ENCODE results near the gene PSMD6. TPM values are rescaled to one million over a fixed set of nuclear protein-coding genes. Genes with fewer than 3 reads are reported as not detected.

Gene PSMD6
- total and polyA plus RNA-seq, 9 of the 15 experiments (the other 6 are each of a cell fraction or from before 2014, with no cell fraction given): 78.2 to 133 (median 113) TPM

GRCh38 chr3:64042952-64043351 lies 19.7 kb upstream of the PSMD6 start:
- ChIA-PET POLR2A (no interaction called here), CTCF (ENCODE audit: low intra/inter-chr PET ratio) (no interaction called here)
- H2AFZ ChIP-seq (ENCODE audit: low read depth, low read length): no peak overlapping the region
- ATAC-seq (no peak), FAIRE-seq (no peak), DNase-seq (ENCODE audit: extremely low read depth in 1 of 4, low spot score in 3 of 4) (no peak)
- H3K4me2 ChIP-seq (ENCODE audit: insufficient read depth, low read length): no peak overlapping the region
- no peaks in the 10 kb centered on the region for H3K9me3 ChIP-seq (replicated peaks; ENCODE audit: control insufficient read depth, insufficient read depth, low read depth, low read length)
- in situ Hi-C loops (cut with MboI): no loop called here
- no peaks in the 10 kb centered on the region for H3K79me2 ChIP-seq (ENCODE audit: control insufficient read depth, insufficient read depth, low read length)
- no peak overlapping the region for H3K9ac ChIP-seq (ENCODE audit: insufficient read depth in 1 of 2, low read depth in 2 of 2, low read length in 2 of 2)
- BruUV-seq (replicated peaks): no TSS peak
- WGBS (ENCODE audit: insufficient coverage, low coverage, missing lambda C conversion rate): 0% methylated on average over 1 of the region's 1 CpG
- H3K4me1 ChIP-seq (replicated peaks in 1 of 2; ENCODE audit: control insufficient read depth in 2 of 2, insufficient read depth in 2 of 2, low read length in 2 of 2): no peaks in the 10 kb centered on the region; a peak in 1 of 5 replicates
- intact Hi-C loops (cut with micrococcal nuclease): no loop called here
- peaks cover 0 to 6% of the 10 kb centered on the region in 2 experiments; a peak in 1 of 5 replicates for H3K27me3 ChIP-seq (ENCODE audit: control insufficient read depth in 2 of 2, insufficient read depth in 2 of 2, low read length in 2 of 2)
- H3K36me3 ChIP-seq (ENCODE audit: control insufficient read depth, insufficient read depth, low read length): no peaks in the 10 kb centered on the region
- H3K27ac ChIP-seq (ENCODE audit: extremely low read depth, low read depth, low read length): no peak overlapping the region
- TF ChIP-seq, protein P1, sequence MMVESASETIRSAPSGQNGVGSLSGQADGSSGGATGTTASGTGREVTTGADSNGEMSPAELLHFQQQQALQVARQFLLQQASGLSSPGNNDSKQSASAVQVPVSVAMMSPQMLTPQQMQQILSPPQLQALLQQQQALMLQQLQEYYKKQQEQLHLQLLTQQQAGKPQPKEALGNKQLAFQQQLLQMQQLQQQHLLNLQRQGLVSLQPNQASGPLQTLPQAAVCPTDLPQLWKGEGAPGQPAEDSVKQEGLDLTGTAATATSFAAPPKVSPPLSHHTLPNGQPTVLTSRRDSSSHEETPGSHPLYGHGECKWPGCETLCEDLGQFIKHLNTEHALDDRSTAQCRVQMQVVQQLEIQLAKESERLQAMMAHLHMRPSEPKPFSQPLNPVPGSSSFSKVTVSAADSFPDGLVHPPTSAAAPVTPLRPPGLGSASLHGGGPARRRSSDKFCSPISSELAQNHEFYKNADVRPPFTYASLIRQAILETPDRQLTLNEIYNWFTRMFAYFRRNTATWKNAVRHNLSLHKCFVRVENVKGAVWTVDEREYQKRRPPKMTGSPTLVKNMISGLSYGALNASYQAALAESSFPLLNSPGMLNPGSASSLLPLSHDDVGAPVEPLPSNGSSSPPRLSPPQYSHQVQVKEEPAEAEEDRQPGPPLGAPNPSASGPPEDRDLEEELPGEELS (CRISPR knock-in tag; IDR thresholded peaks at IDR 0.05; ENCODE audit: borderline replicate concordance): no peak
- TF ChIP-seq CEBPB (tag; IDR thresholded peaks at IDR 0.05): no peak
- no peak for TF ChIP-seq ZNF274 (IDR thresholded peaks at IDR 0.05; ENCODE audit: borderline replicate concordance, low read depth, low read length)
- no peak for TF ChIP-seq ZNF175 (CRISPR knock-in tag; IDR thresholded peaks at IDR 0.05; ENCODE audit: low read depth)
- no peak for TF ChIP-seq BRD9 (IDR thresholded peaks at IDR 0.05; ENCODE audit: low read depth, partially characterized antibody)
- TF ChIP-seq, protein P2, sequence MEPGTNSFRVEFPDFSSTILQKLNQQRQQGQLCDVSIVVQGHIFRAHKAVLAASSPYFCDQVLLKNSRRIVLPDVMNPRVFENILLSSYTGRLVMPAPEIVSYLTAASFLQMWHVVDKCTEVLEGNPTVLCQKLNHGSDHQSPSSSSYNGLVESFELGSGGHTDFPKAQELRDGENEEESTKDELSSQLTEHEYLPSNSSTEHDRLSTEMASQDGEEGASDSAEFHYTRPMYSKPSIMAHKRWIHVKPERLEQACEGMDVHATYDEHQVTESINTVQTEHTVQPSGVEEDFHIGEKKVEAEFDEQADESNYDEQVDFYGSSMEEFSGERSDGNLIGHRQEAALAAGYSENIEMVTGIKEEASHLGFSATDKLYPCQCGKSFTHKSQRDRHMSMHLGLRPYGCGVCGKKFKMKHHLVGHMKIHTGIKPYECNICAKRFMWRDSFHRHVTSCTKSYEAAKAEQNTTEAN (CRISPR knock-in tag; IDR thresholded peaks at IDR 0.05): no peak
- TF ChIP-seq PHTF2 (CRISPR knock-in tag; IDR thresholded peaks at IDR 0.05): no peak
- no peak for TF ChIP-seq ZNF512 (tag; IDR thresholded peaks at IDR 0.05)
- TF ChIP-seq EHMT2 (IDR thresholded peaks at IDR 0.05): no peak
- no peak for TF ChIP-seq ZBTB1 (CRISPR knock-in tag; IDR thresholded peaks at IDR 0.05; ENCODE audit: borderline replicate concordance, low read depth)
- TF ChIP-seq ILK (tag; IDR thresholded peaks at IDR 0.05; ENCODE audit: borderline replicate concordance, low read depth): no peak
- no peak for TF ChIP-seq HDAC3 (IDR thresholded peaks at IDR 0.05; ENCODE audit: borderline replicate concordance, partially characterized antibody)
- TF ChIP-seq MAFK (IDR thresholded peaks at IDR 0.05; ENCODE audit: low read length): no peak
- TF ChIP-seq HNRNPK (IDR thresholded peaks at IDR 0.05; ENCODE audit: low read depth, low read length, poor library complexity, severe bottlenecking): no peak
- TF ChIP-seq CBX3 (IDR thresholded peaks at IDR 0.05; ENCODE audit: borderline replicate concordance in 1 of 2, low read length in 2 of 2): no peak
- no peak for TF ChIP-seq IRF2 (CRISPR knock-in tag; IDR thresholded peaks at IDR 0.05)
- TF ChIP-seq COPS2 (conservative IDR thresholded peaks at IDR 0.05): no peak
- no peak for TF ChIP-seq BHLHE40 (IDR thresholded peaks at IDR 0.05; ENCODE audit: low read length)
- no peaks in the 10 kb centered on the region for H3K9me1 ChIP-seq (ENCODE audit: control insufficient read depth, insufficient read depth, low read length)
- H3K4me3 ChIP-seq: no peak overlapping the region
- H4K20me1 ChIP-seq (replicated peaks; ENCODE audit: control insufficient read depth, insufficient read depth, low read length): no peaks in the 10 kb centered on the region

Data from K562 (cell line).